GM12874 (cell line): ENCODE results near the gene ATG7.

ENCODE experiments used
- TF ChIP-seq, protein P1 (sequence below): IDR thresholded peaks from 2 replicates; pipeline ENCODE4 v1.5.1; 2011; ENCODE audit warnings: low read depth, mild to moderate bottlenecking, control low read depth, low read length, moderate library complexity; ENCODE audit not compliant: insufficient read depth

ATG7 gene

DNA sequence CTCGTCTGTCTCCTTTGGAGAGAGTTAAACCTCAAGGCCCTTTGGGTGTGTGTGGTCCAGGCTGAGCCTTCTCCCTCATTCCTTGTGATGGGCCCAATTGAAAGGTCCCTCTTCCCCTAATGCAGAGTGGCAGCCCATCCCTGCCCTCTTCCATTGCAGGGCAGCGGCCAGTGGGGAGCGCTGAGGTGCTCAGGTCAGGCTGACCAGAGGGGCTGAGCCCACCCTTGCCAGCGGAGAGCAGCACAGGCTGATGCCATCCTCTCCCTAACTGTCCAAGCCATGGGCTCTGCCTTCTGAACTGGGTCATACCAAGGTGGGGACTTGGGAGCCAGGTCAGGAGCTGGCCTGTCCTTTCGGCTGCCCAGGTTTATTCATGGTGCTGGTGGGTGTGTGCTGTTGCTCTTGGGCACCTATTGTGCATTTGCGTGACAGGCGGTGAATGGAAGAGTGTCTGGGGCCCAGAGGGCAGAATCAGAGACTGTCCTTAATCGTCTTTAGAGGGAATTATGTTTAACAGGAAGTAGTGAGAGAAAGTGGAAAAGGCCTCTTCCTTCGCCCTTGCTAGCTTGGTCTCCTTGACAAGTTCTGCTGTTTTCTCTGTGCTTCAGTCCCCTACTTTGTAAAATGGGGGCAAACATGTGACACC, 274.6 kb downstream of the ATG7 start:
- TF ChIP-seq, protein P1, sequence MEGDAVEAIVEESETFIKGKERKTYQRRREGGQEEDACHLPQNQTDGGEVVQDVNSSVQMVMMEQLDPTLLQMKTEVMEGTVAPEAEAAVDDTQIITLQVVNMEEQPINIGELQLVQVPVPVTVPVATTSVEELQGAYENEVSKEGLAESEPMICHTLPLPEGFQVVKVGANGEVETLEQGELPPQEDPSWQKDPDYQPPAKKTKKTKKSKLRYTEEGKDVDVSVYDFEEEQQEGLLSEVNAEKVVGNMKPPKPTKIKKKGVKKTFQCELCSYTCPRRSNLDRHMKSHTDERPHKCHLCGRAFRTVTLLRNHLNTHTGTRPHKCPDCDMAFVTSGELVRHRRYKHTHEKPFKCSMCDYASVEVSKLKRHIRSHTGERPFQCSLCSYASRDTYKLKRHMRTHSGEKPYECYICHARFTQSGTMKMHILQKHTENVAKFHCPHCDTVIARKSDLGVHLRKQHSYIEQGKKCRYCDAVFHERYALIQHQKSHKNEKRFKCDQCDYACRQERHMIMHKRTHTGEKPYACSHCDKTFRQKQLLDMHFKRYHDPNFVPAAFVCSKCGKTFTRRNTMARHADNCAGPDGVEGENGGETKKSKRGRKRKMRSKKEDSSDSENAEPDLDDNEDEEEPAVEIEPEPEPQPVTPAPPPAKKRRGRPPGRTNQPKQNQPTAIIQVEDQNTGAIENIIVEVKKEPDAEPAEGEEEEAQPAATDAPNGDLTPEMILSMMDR, result no peak

GRCh38 chr3:11547498-11547897, 275.3 kb downstream of the ATG7 start:
- TF ChIP-seq, protein P1, result no peak

DNA sequence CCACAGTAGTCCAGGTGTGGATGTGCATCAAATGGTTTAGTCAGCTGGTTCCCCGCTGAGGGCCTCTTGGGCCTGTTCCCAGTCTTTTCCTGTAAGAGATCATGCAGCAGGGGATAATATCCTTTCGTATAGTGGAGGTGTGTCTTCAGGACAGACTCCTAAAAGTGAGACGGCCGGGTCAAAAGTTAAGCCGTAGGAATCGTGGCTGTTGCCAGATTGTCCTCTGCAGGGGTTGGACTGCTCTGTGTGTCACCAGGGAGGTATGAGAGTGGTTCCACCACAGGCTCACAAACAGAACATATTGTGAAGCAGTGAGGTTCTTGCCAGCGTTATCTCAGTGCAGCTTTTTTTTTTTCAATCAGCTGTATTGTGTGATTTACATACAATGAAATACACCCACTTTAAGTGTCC, 276.5 kb downstream of the ATG7 start:
- TF ChIP-seq, protein P1, result no peak

DNA sequence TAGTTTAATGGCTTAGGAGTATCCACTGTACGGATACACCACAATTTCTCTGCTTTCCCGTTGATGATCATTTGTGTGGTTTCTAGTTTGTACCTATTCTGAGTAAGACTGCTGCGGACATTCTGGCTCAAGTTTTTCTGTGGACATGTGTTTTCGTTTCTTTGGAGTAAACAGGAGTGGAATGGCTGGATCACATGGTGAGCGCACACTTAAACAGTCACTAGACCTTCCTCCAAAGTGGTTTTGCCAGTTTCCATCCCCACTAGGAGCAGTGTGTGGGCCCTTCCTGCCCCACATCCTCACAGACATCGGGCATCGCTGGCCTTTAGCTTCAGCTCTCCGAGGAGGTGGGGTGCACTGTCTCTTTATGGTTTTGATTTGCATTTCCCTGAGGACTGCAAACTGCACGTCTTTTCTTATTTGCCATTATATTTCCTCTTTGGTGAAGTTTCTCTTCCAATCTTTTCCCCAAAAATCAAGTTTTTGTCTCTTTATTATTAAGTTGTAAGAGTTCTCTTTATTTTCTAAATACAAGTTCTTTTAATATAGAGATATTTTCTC, 277.5 kb downstream of the ATG7 start:
- TF ChIP-seq, protein P1, result no peak

DNA sequence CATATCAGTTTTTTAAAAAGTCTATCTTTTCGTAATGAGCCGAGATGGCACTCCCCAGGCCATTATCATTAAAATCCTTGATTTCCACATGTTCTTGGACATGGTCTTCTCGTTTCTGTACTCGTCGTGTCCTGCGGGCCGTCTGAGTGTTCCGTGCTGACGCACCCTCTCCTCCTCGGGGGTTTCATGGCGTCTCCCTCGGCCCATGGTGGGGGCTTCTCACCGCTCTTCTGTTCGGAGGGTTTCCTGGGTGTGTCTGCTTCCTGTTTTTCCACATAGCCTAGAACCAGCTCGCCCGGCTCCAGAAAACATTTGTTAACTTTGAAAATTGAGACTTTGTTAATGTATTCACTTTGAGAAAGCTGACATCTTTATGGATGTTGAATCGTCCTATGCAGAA, 278.8 kb downstream of the ATG7 start:
- TF ChIP-seq, protein P1, result no peak

DNA sequence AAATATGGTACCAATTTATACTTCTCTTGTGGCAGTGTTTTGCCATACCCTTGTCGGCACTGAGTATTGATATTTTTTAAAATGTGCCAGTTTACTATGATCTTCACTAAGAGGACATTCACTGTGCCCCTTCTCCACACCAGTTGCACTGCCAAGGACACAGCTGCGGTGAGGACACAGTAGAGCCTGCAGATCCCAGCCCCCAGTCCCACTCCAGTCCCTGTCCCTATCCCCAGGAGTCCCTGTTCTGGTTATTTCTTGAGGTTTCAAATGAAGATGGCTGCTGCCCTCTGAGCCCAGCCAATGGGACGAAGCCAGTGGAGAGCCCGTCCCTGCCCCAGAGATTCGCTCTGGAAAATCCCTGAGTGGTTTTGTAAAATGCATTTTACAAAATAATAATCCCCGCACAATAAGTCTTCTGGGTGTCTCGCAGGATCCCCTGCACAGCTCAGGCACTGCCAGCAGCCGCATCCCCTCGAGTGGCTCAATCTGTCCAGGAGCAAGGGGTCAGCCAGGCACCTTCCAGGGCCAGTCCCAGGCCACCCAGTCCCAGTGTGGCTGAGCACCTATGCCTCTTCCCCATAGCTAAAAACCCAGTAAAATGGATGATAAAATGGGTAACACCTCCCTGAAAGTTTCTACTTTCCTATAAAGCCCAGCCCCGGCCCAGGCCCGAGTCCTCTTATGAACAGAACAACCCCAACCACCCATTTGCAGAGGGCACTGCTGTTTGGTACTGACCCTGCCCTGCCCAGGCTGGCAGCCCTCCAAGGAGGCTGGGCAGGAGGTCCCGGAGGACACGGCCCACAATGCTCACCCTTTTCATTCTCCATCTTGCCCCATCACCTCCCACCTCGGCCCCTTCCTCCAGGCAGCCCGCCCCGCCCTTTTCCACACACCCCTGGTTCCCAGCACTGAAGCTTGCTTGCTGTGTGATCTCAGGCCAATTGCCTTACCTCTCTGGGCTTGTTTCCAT, 280.4 kb downstream of the ATG7 start:
- TF ChIP-seq, protein P1, result no peak
